SK-N-SH treated with all-trans-retinoic acid at 6 μM for 48 hours (cell line): Measurements from ENCODE around the gene WNT10A.

ENCODE experiments used
- ATAC-seq: fragments of 200-7000 bp; cut with Tn5 transposase; 3 replicates; pipeline ENCODE4 v1.9.1; 2020; ENCODE audit warnings: mild to moderate bottlenecking, moderate library complexity
- ARNTL ChIP-seq: fragments of 450-650 bp; formaldehyde crosslinking; IDR thresholded peaks from 2 replicates; pipeline ENCODE4 v1.5.0; 2020; ENCODE audit warnings: low read depth, mild to moderate bottlenecking, moderate library complexity, borderline replicate concordance
- BACH2 ChIP-seq: fragments of 250-450 bp; sonication (Bioruptor Pico); IDR thresholded peaks from 2 replicates; pipeline ENCODE4 v1.9.0; 2021; ENCODE audit warnings: mild to moderate bottlenecking, borderline replicate concordance
- CSDC2 ChIP-seq: fragments of 250-450 bp; sonication (Bioruptor Pico); IDR thresholded peaks from 2 replicates; pipeline ENCODE4 v1.5.0; 2020; ENCODE audit warnings: mild to moderate bottlenecking, moderate library complexity
- CSRNP3 ChIP-seq: fragments of 250-450 bp; sonication (Bioruptor Pico); IDR thresholded peaks from 2 replicates; pipeline ENCODE4 v1.5.1; 2021; ENCODE audit warnings: mild to moderate bottlenecking, moderate library complexity
- ESRRG ChIP-seq: fragments of 250-450 bp; sonication (Bioruptor Pico); IDR thresholded peaks from 2 replicates; pipeline ENCODE4 v1.6.1; 2021; ENCODE audit warnings: mild to moderate bottlenecking
- GLIS3 ChIP-seq: fragments of 250-450 bp; sonication (Bioruptor Pico); IDR thresholded peaks from 2 replicates; pipeline ENCODE4 v1.5.0; 2020; ENCODE audit warnings: mild to moderate bottlenecking, moderate library complexity
- ISL1 ChIP-seq: fragments of 250-450 bp; sonication (Bioruptor Pico); IDR thresholded peaks from 2 replicates; pipeline ENCODE4 v2.1.2; 2022; ENCODE audit warnings: mild to moderate bottlenecking, moderate library complexity
- OSR1 ChIP-seq: fragments of 250-450 bp; sonication (Bioruptor Pico); IDR thresholded peaks from 2 replicates; pipeline ENCODE4 v1.8.0; 2022; ENCODE audit warnings: moderate library complexity, mild to moderate bottlenecking, inconsistent platforms
- PPARA ChIP-seq: fragments of 250-450 bp; sonication (Bioruptor Pico); IDR thresholded peaks from 2 replicates; pipeline ENCODE4 v1.5.0; 2020; ENCODE audit warnings: mild to moderate bottlenecking, borderline replicate concordance
- RARB ChIP-seq: fragments of 250-450 bp; sonication (Bioruptor Pico); IDR thresholded peaks from 2 replicates; pipeline ENCODE4 v1.8.0; 2021; ENCODE audit warnings: mild to moderate bottlenecking, moderate library complexity
- SNAI2 ChIP-seq: fragments of 250-450 bp; sonication (Bioruptor Pico); IDR thresholded peaks from 2 replicates; pipeline ENCODE4 v1.5.0; 2020; ENCODE audit warnings: mild to moderate bottlenecking, moderate library complexity
- TCF4 ChIP-seq: fragments of 250-450 bp; sonication (Bioruptor Pico); IDR thresholded peaks from 2 replicates; pipeline ENCODE4 v1.8.0; 2021; ENCODE audit warnings: mild to moderate bottlenecking, moderate library complexity, borderline replicate concordance
- TOX ChIP-seq: fragments of 250-450 bp; sonication (Bioruptor Pico); IDR thresholded peaks from 2 replicates; pipeline ENCODE4 v1.8.0; 2021; ENCODE audit warnings: mild to moderate bottlenecking, moderate library complexity, borderline replicate concordance
- TSHZ2 ChIP-seq: fragments of 250-450 bp; sonication (Bioruptor Pico); IDR thresholded peaks from 2 replicates; pipeline ENCODE4 v1.5.0; 2020; ENCODE audit warnings: mild to moderate bottlenecking, moderate library complexity
- ZFP3 ChIP-seq: fragments of 250-450 bp; sonication (Bioruptor Pico); IDR thresholded peaks from 2 replicates; pipeline ENCODE4 v1.5.0; 2020; ENCODE audit warnings: mild to moderate bottlenecking, moderate library complexity
- ZFP30 ChIP-seq: fragments of 450-650 bp; formaldehyde crosslinking; IDR thresholded peaks from 2 replicates; pipeline ENCODE4 v1.5.0; 2022; ENCODE audit warnings: mild to moderate bottlenecking, moderate library complexity
- ZNF565 ChIP-seq: fragments of 450-650 bp; formaldehyde crosslinking; conservative IDR thresholded peaks from 2 replicates; pipeline ENCODE4 v1.5.0; 2020; ENCODE audit warnings: low read depth, mild to moderate bottlenecking, moderate library complexity
- ZNF70 ChIP-seq: fragments of 450-650 bp; formaldehyde crosslinking; IDR thresholded peaks from 2 replicates; pipeline ENCODE4 v1.5.0; 2020; ENCODE audit warnings: mild to moderate bottlenecking, moderate library complexity
- TF ChIP-seq, protein P1 (sequence below): fragments of 250-450 bp; sonication (Bioruptor Pico); IDR thresholded peaks from 2 replicates; pipeline ENCODE4 v1.8.0; 2020; ENCODE audit warnings: mild to moderate bottlenecking, moderate library complexity, borderline replicate concordance
- TF ChIP-seq, protein P2 (sequence below): fragments of 250-450 bp; sonication (Bioruptor Pico); IDR thresholded peaks from 2 replicates; pipeline ENCODE4 v1.8.0; 2021; ENCODE audit warnings: low read depth, mild to moderate bottlenecking, moderate library complexity, borderline replicate concordance

Gene WNT10A

DNA sequence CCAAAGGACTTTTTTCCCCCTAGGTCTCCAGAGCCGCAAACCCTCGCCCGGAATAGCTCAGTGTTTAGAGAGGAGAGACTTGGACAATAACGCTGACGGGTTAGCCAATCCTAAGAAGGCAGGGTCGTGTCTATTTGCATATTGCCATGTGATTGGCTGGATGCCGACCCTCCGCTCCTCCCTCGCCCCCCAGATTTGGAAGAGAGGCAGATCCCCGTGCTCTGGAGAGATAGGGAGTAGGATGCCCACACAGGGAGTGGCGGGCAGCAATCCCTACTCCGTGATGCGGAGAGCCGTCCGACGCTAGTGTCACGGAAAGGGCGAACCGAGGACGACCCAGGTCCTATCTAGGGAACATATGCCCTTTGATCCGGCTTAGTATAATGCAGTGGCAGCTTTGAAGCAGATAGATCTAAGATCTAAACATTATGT is 19.7 kb upstream of the WNT10A start (continued):
- TF ChIP-seq, protein P1, sequence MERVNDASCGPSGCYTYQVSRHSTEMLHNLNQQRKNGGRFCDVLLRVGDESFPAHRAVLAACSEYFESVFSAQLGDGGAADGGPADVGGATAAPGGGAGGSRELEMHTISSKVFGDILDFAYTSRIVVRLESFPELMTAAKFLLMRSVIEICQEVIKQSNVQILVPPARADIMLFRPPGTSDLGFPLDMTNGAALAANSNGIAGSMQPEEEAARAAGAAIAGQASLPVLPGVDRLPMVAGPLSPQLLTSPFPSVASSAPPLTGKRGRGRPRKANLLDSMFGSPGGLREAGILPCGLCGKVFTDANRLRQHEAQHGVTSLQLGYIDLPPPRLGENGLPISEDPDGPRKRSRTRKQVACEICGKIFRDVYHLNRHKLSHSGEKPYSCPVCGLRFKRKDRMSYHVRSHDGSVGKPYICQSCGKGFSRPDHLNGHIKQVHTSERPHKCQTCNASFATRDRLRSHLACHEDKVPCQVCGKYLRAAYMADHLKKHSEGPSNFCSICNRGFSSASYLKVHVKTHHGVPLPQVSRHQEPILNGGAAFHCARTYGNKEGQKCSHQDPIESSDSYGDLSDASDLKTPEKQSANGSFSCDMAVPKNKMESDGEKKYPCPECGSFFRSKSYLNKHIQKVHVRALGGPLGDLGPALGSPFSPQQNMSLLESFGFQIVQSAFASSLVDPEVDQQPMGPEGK = no peak
- TF ChIP-seq ZNF565 (CRISPR knock-in tag) (no peak), RARB (no peak), ZFP30 (CRISPR knock-in tag) (no peak), ISL1 (no peak)

- TF ChIP-seq ZNF70 (no peak), ZFP30 (CRISPR knock-in tag) (no peak), GLIS3 (CRISPR knock-in tag) (no peak), ESRRG (CRISPR knock-in tag) (no peak), TOX (CRISPR knock-in tag) (no peak), BACH2 (CRISPR knock-in tag) (no peak), OSR1 (no peak), ISL1 (no peak), CSDC2 (CRISPR knock-in tag) (no peak), TCF4 (no peak), CSRNP3 (CRISPR knock-in tag) (no peak), SNAI2 (CRISPR knock-in tag) (no peak), PPARA (no peak)
- TF ChIP-seq, protein P1 = no peak
- TF ChIP-seq, protein P2, sequence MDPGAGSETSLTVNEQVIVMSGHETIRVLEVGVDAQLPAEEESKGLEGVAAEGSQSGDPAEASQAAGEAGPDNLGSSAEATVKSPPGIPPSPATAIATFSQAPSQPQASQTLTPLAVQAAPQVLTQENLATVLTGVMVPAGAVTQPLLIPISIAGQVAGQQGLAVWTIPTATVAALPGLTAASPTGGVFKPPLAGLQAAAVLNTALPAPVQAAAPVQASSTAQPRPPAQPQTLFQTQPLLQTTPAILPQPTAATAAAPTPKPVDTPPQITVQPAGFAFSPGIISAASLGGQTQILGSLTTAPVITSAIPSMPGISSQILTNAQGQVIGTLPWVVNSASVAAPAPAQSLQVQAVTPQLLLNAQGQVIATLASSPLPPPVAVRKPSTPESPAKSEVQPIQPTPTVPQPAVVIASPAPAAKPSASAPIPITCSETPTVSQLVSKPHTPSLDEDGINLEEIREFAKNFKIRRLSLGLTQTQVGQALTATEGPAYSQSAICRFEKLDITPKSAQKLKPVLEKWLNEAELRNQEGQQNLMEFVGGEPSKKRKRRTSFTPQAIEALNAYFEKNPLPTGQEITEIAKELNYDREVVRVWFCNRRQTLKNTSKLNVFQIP (CRISPR knock-in tag) = no peak
- TF ChIP-seq, all 23 proteins: peak for 0
- ATAC-seq = no peak
Observed at GRCh38 chr2:218861645-218862318, 18.9 kb upstream of the WNT10A start.

- no peak for ATAC-seq
- TF ChIP-seq ZFP3 (CRISPR knock-in tag) (no peak), CSRNP3 (CRISPR knock-in tag) (no peak), TSHZ2 (no peak), ZNF70 (no peak), ZFP30 (CRISPR knock-in tag) (no peak), ARNTL (no peak)
- TF ChIP-seq, protein P1 = no peak
Observed at GRCh38 chr2:218863021-218863520, 17.6 kb upstream of the WNT10A start.
